A673 (cell line): Measurements from ENCODE around the gene MTG2. TPM values are rescaled to one million over a fixed set of nuclear protein-coding genes. Genes with fewer than 3 reads are reported as not detected.

Source experiments
- BruUV-seq: library from RNA; stranded (reverse); fragments of 400-500 nt; replicated peaks from 2 replicates; lab custom pipeline; 2021; lab: Mats Ljungman, UMichigan
- CTCF ChIA-PET: fragments of 300-600 bp; sonication (Branson Sonifier 250); formaldehyde crosslinking; loops from one replicate; lab custom pipeline; 2022; ENCODE audit warnings: antibody characterized with exemption; lab: Charles Lee
- POLR2A ChIA-PET: fragments of 300-600 bp; sonication (Branson Sonifier 250); formaldehyde crosslinking; loops from one replicate; lab custom pipeline; 2022; ENCODE audit warnings: antibody characterized with exemption; ENCODE audit not compliant: low non-redundant PET; lab: Charles Lee
- DNase-seq: peaks from one replicate; pipeline ENCODE4 v3.0.0-alpha.2; 2015; ENCODE audit warnings: low spot score
- H3K27ac ChIP-seq: fragments of 200-600 bp; sonication (generic); 2 replicates; pipeline ENCODE4 v1.5.1; 2016; ENCODE audit warnings: mixed run types, low read depth, mild to moderate bottlenecking, mixed read lengths, antibody characterized with exemption, low read length; ENCODE audit not compliant: poor library complexity, severe bottlenecking
- H3K27me3 ChIP-seq: fragments of 200-600 bp; sonication (generic); replicated peaks from 2 replicates; pipeline ENCODE4 v1.6.1; 2017; ENCODE audit warnings: mixed run types, low read depth, mild to moderate bottlenecking, mixed read lengths, antibody characterized with exemption, low read length; ENCODE audit not compliant: insufficient read depth, poor library complexity
- H3K36me3 ChIP-seq: fragments of 200-600 bp; sonication (generic); 2 replicates; pipeline ENCODE4 v1.6.1; 2016; ENCODE audit warnings: mixed run types, mild to moderate bottlenecking, mixed read lengths, antibody characterized with exemption, low read length; ENCODE audit not compliant: insufficient read depth, poor library complexity, severe bottlenecking
- H3K4me1 ChIP-seq: fragments of 200-600 bp; sonication (generic); 2 replicates; pipeline ENCODE4 v1.6.1; 2017; ENCODE audit warnings: mixed run types, mild to moderate bottlenecking, mixed read lengths, antibody characterized with exemption, low read length; ENCODE audit not compliant: insufficient read depth, poor library complexity, severe bottlenecking
- H3K4me3 ChIP-seq: fragments of 200-600 bp; sonication (generic); 2 replicates; pipeline ENCODE4 v1.5.1; 2016; ENCODE audit warnings: low read depth, mixed run types, mild to moderate bottlenecking, mixed read lengths, low read length; ENCODE audit not compliant: poor library complexity, severe bottlenecking
- H3K9me3 ChIP-seq: fragments of 200-600 bp; sonication (generic); 2 replicates; pipeline ENCODE4 v1.6.1; 2016; ENCODE audit warnings: mixed run types, low read depth, mild to moderate bottlenecking, mixed read lengths, antibody characterized with exemption, low read length; ENCODE audit not compliant: poor library complexity, severe bottlenecking
- CTCF ChIP-seq: fragments of 300-800, 200-600 bp; sonication (generic); conservative IDR thresholded peaks from 2 replicates; pipeline ENCODE4 v1.5.1; 2017; ENCODE audit warnings: low read depth, mild to moderate bottlenecking, antibody characterized with exemption, low read length, moderate library complexity, mixed read lengths
- EZH2 ChIP-seq: fragments of 200-600 bp; sonication (generic); IDR thresholded peaks from 2 replicates; pipeline ENCODE4 v1.6.1; 2017; ENCODE audit warnings: borderline replicate concordance, low read depth, mild to moderate bottlenecking, mixed read lengths, antibody characterized with exemption, low read length; ENCODE audit not compliant: poor library complexity, severe bottlenecking
- intact Hi-C: fragments of 100-400 bp; cut with micrococcal nuclease; formaldehyde crosslinking; loops from one replicate; pipeline ENCODE4 v1.10.0; 2022; ENCODE audit not compliant: unreplicated experiment
- total RNA-seq: library from RNA; stranded (reverse); gene quantifications from 2 replicates; pipeline ENCODE4 v1.2.3, GENCODE V29; 2021

Gene MTG2
- total RNA-seq, 1 experiment from 2014 or later, result 40.9 TPM

GRCh38 chr20:62237801-62238568 is 55.2 kb downstream of the MTG2 start, which contains the start of gene OSBPL2:
OSBPL2 (plus strand) TSS chr20:62238521; CDS start chr20:62256185, 17,664 bp downstream.
- peak within 1 kb of the TSS; percentile 63 for H3K27ac ChIP-seq
- no peaks in the 10 kb centered on the region for H3K36me3 ChIP-seq
- no peak for TF ChIP-seq CTCF
- H3K27me3 ChIP-seq, result no peaks in the 10 kb centered on the region
- DNase-seq, result peak; percentile 99
- BruUV-seq, result no TSS peak
- ChIA-PET POLR2A (interaction anchor here (0.6 kb wide), 1 partner anchor 23 kb away, joined by 12 read pairs; no protein-coding TSS in a partner anchor), CTCF (no interaction called here)
- no peaks in the 10 kb centered on the region for H3K9me3 ChIP-seq
- intact Hi-C loops, result no loop called here
- H3K4me1 ChIP-seq, result no peaks in the 10 kb centered on the region
- peak within 1 kb of the TSS; percentile 73 for H3K4me3 ChIP-seq

GRCh38 chr20:62238569-62239277 is 55.9 kb downstream of the MTG2 start:
- Histone ChIP-seq H3K36me3 (no peaks in the 10 kb centered on the region), H3K9me3 (no peaks in the 10 kb centered on the region), H3K4me1 (no peaks in the 10 kb centered on the region), H3K27ac (peak overlapping the region; percentile 63), H3K27me3 (no peaks in the 10 kb centered on the region), H3K4me3 (peak overlapping the region; percentile 73)
- ChIA-PET CTCF (no interaction called here), POLR2A (no interaction called here)
- no TSS peak for BruUV-seq
- intact Hi-C loops, result no loop called here
- TF ChIP-seq EZH2, result no peak
- TF ChIP-seq CTCF, result no peak
- no peak for DNase-seq

- H3K4me1 ChIP-seq, result no peaks in the 10 kb centered on the region
- ChIA-PET POLR2A (no interaction called here), CTCF (no interaction called here)
- H3K9me3 ChIP-seq, result no peaks in the 10 kb centered on the region
- intact Hi-C loops, result no loop called here
- BruUV-seq, result no TSS peak
- peak overlapping the region; percentile 73 for H3K4me3 ChIP-seq
- TF ChIP-seq EZH2, result no peak
- TF ChIP-seq CTCF, result no peak
- no peaks in the 10 kb centered on the region for H3K36me3 ChIP-seq
- DNase-seq, result no peak
- H3K27ac ChIP-seq, result peak overlapping the region; percentile 63
- no peaks in the 10 kb centered on the region for H3K27me3 ChIP-seq
These were observed 56.6 kb downstream of the MTG2 start for GRCh38 chr20:62239278-62239879.
